ENCODE data around the gene ST6GALNAC3.
"Not testable (repeated sequence)": the region's sequence is repeated elsewhere in the genome, so short reads cannot be mapped to it uniquely, and the experiment has no call there.

Gene ST6GALNAC3

DNA sequence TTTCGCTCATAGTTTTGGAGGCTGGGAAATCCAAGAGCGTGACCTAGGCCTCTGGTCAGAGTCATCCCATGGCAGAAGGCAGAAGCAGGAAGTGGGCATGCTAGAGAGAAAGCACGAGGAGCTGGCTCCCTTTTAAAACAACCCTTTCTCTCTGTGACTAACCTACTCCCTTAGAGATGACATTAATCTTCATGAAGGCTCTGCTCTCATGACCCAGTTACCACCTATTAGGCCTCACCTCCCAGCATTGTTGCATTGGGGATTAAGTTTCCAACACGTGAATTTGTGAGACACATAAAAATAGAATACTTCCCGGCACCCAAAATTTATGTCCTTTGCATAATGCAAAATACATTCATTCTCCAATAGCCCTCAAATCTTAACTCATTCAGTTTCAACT lies 569.6 kb downstream of the ST6GALNAC3 start:
- DNase-seq (ENCODE audit: low read depth), result no peak
- in situ Hi-C loops (cut with HindIII; ENCODE audit: low sequenced_read_pairs), result no loop called here
- H3K4me3 ChIP-seq (ENCODE audit: low read depth, low read length), result no peak overlapping the region
- TF ChIP-seq, protein P1, sequence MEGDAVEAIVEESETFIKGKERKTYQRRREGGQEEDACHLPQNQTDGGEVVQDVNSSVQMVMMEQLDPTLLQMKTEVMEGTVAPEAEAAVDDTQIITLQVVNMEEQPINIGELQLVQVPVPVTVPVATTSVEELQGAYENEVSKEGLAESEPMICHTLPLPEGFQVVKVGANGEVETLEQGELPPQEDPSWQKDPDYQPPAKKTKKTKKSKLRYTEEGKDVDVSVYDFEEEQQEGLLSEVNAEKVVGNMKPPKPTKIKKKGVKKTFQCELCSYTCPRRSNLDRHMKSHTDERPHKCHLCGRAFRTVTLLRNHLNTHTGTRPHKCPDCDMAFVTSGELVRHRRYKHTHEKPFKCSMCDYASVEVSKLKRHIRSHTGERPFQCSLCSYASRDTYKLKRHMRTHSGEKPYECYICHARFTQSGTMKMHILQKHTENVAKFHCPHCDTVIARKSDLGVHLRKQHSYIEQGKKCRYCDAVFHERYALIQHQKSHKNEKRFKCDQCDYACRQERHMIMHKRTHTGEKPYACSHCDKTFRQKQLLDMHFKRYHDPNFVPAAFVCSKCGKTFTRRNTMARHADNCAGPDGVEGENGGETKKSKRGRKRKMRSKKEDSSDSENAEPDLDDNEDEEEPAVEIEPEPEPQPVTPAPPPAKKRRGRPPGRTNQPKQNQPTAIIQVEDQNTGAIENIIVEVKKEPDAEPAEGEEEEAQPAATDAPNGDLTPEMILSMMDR (IDR thresholded peaks at IDR 0.05; ENCODE audit: low read depth, low read length, missing control alignments), result no peak

DNA sequence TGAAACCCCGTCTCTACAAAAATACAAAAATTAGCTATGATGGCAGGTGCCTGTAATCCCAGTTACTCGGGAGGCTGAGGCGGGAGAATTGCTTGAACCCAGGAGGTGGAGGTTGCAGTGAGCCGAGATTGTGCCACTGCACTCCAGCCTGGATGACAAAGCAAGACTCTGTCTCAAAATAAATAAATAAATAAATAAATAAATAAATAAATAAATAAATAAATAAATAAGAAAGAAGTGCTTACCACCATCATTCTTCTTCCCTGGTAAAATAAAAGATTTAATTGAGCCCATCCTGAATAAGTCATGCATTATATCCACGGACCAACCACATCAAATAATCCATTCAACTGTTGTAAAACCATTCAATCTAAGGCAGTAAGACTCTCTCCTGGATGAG lies 578.3 kb downstream of the ST6GALNAC3 start:
- H3K4me3 ChIP-seq (ENCODE audit: low read depth, low read length); DNase-seq (ENCODE audit: low read depth); in situ Hi-C loops (cut with HindIII; ENCODE audit: low sequenced_read_pairs): not testable (repeated sequence)

DNA sequence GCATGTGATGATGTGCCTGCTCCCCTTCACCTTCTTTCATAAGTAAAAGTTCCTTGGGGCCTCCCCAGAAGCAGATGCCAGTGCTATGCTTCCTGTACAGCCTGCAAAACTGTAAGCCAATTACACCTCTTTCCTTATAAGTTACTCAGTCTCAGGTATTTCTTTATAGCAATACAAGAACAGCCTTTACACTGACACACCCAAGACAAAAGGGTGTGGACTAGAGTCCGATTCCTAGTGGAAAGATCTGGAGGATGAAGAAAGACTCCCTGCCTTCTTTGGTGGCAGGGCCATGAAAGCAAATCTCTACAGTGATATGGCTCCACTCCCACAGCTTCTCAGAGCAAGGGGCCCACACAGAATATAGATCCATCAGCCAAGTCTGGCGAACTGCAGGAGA lies 583.1 kb downstream of the ST6GALNAC3 start:
- TF ChIP-seq, protein P1 (IDR thresholded peaks at IDR 0.05; ENCODE audit: low read depth, low read length, missing control alignments), result no peak
- in situ Hi-C loops (cut with HindIII; ENCODE audit: low sequenced_read_pairs), result no loop called here
- no peak for DNase-seq (ENCODE audit: low read depth)
- H3K4me3 ChIP-seq (ENCODE audit: low read depth, low read length), result no peak overlapping the region

DNA sequence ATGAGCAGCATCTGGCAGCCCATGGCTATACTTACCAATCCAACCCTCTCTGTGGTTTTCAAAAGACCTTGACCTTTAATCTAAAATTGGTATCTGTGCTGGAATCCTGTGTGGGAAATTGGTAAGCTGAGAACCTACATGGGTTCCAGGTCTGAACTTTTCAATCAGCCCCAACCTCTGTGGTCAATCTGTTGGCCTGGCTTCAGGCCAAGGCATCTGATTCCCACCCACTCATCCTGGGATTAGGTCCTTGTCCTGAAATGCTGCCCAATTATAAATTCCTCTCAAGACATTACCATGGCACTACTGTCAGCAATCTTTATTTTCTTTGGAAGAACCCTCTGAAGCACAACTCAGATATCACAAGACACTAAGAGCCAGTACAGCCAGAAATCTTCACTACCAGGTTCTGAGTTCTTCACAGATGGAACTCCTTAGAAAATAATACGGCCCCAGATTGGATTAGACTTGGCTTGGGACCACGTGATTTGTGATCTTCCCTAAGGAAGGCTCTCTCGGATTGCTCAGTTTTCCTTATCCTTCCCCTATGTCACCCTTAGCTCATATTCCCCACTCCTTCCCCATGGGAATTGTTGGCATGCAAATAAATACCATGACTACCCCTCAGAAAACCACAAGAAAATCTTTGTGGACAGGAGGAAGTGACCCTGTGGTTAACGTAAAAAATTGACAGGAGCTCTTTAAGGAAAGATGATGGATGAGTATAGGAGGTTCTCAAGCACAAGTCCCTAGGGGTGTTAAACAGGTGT lies 584.8 kb downstream of the ST6GALNAC3 start:
- DNase-seq (ENCODE audit: low read depth), result no peak
- H3K4me3 ChIP-seq (ENCODE audit: low read depth, low read length), result no peak overlapping the region
- TF ChIP-seq, protein P1 (IDR thresholded peaks at IDR 0.05; ENCODE audit: low read depth, low read length, missing control alignments), result no peak

DNA sequence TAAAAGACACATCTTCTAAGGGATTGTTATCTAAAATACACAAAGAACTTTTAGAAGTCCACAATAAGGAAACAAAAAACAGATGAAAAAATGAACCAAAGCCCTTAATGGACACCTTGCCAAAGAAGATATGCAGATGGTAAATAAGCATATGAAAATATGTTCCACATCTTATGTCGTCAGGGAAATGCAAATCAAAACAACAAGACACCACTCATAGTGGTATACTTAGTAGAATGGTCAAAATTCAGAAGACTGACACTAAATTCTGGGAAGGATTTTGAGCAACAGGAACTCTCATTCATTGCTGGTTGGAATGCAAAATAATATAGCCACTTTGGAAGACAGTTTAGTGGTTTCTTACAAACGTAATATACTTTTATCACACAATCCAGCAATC lies 587.0 kb downstream of the ST6GALNAC3 start:
- no peak overlapping the region for H3K4me3 ChIP-seq (ENCODE audit: low read depth, low read length)
- TF ChIP-seq, protein P1 (IDR thresholded peaks at IDR 0.05; ENCODE audit: low read depth, low read length, missing control alignments), result no peak
- in situ Hi-C loops (cut with HindIII; ENCODE audit: low sequenced_read_pairs), result no loop called here
- no peak for DNase-seq (ENCODE audit: low read depth)

More for the DNA sequence above, 584.8 kb downstream of the ST6GALNAC3 start:
- in situ Hi-C loops (cut with HindIII; ENCODE audit: low sequenced_read_pairs), result no loop called here

DNA sequence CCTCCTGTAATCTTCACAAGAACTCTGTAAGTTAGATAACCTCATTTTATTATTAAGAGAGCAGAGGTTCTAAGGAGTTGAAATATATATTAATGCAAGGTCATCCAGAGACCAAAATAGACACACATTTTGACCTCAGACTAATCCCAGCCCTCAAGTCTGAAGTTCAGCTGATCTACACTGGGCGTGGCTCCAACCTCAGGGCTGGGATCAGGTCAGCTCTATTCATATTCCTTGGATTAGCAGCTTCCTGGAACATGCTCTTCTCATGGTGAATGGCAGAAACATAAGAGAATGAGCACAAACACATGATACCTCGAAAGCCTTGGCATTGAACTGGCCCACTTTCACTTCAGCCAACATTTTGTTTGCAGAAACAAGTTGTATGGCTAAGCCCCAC lies 592.0 kb downstream of the ST6GALNAC3 start:
- H3K4me3 ChIP-seq (ENCODE audit: low read depth, low read length), result no peak overlapping the region
- TF ChIP-seq, protein P1 (IDR thresholded peaks at IDR 0.05; ENCODE audit: low read depth, low read length, missing control alignments), result no peak
- in situ Hi-C loops (cut with HindIII; ENCODE audit: low sequenced_read_pairs), result no loop called here
- no peak for DNase-seq (ENCODE audit: low read depth)

DNA sequence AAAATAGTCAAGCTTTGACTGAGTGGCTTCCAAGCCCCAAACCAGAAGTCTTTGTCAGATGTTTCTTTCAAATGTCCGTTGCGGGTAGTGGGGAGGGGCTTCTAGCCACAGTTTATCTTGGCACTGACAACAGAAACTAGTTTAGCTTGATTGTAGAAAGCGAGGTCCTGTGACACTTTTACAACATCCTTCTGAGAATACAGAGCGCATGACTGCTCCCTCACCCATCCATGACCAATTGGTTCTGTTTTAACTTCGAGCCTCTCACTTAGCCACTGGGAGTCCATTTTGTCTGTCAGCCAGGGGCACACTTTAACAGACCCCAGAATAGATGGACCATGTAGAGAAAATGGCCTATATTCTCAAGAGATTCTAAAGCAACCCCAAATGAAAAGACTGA lies 593.5 kb downstream of the ST6GALNAC3 start:
- H3K4me3 ChIP-seq (ENCODE audit: low read depth, low read length), result no peak overlapping the region
- in situ Hi-C loops (cut with HindIII; ENCODE audit: low sequenced_read_pairs), result no loop called here
- DNase-seq (ENCODE audit: low read depth), result no peak
- TF ChIP-seq, protein P1 (IDR thresholded peaks at IDR 0.05; ENCODE audit: low read depth, low read length, missing control alignments), result no peak
